ENCODE data around the gene ARID1A.

DNA sequence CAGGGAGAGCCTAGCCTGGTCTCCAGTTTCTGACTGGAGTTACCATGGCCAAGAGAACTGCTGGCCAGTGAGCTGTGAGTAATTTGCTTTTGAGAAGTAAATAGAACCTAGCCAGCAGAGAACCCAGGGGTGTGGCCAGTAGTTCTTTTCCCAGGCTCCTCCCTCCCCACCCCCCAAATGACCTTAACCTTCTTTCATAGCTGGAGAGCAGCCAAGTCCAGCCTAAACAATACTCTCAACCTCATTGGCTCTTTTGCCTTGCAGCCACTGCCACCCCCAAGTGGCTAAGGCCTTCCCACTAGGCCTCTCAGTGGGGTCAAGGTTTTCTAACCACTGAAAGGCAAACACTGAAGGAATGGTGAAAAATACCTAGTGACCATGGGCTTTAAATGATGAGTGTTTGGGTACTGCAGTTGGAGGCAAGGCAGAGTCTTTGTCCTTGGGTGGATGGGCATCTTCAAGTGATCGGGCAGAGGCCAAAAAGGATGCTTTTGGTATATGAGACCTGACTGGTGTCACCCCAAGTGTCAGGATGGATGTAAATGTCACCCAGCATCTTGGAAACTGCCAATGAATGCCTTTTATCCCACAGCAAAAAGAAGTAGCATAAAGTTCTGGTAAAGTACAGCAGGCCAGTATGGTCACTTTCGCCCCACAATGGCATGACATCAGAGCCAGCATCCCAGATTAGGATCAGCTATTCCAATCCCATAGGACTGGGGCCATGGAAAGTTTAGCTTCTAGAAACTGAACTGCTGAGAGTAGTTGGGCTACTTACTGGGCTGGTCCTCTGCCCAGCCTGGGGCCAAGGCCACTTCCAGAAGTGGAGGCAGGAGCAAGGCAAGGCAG lies 88.4 kb downstream of the ARID1A start:
- TF ChIP-seq EZH2 (IDR thresholded peaks at IDR 0.05; ENCODE audit: insufficient read depth, low read length) (no peak), CTCF (IDR thresholded peaks at IDR 0.05; ENCODE audit: insufficient read depth, low read depth, low read length) (no peak)

All from astrocyte (in vitro differentiated cells and primary cell).